Neural progenitor cell (in vitro differentiated cells): ENCODE measurements around the gene PBXIP1. TPM values are rescaled to one million over a fixed set of nuclear protein-coding genes. Genes with fewer than 3 reads are reported as not detected.

Experiments
- DNase-seq: peaks from one replicate; pipeline ENCODE4 v3.0.0-alpha.2; 2016; ENCODE audit warnings: low spot score
- H2AFZ ChIP-seq: fragments of 200-600 bp; sonication (generic); replicated peaks from 2 replicates; pipeline ENCODE4 v1.6.1; 2016; ENCODE audit warnings: antibody characterized with exemption
- H3F3A ChIP-seq: fragments of 200-600 bp; sonication (generic); 2 replicates; pipeline ENCODE4 v1.6.1; 2016; ENCODE audit warnings: antibody characterized with exemption, low read depth
- H3K27ac ChIP-seq: fragments of 200-600 bp; sonication (generic); 2 replicates; pipeline ENCODE4 v1.5.1; 2016; ENCODE audit warnings: mild to moderate bottlenecking
- H3K27me3 ChIP-seq: fragments of 200-600 bp; sonication (generic); 2 replicates; pipeline ENCODE4 v1.6.1; 2016; ENCODE audit warnings: mild to moderate bottlenecking, moderate library complexity
- H3K36me3 ChIP-seq: fragments of 200-600 bp; sonication (generic); 2 replicates; pipeline ENCODE4 v1.5.1; 2016
- H3K4me1 ChIP-seq: fragments of 200-600 bp; sonication (generic); 2 replicates; pipeline ENCODE4 v1.6.1; 2016; ENCODE audit warnings: mixed run types
- H3K4me2 ChIP-seq: fragments of 200-600 bp; sonication (generic); 2 replicates; pipeline ENCODE4 v1.6.1; 2016
- H3K4me3 ChIP-seq: fragments of 200-600 bp; sonication (generic); 2 replicates; pipeline ENCODE4 v1.5.1; 2016
- H3K79me2 ChIP-seq: fragments of 200-600 bp; sonication (generic); 2 replicates; pipeline ENCODE4 v1.6.1; 2016; ENCODE audit warnings: low read depth
- H3K9ac ChIP-seq: fragments of 200-600 bp; sonication (generic); 2 replicates; pipeline ENCODE4 v1.6.1; 2016
- H3K9me3 ChIP-seq: fragments of 200-600 bp; sonication (generic); 2 replicates; pipeline ENCODE4 v1.5.1; 2016; ENCODE audit warnings: low read depth
- H4K20me1 ChIP-seq: fragments of 200-600 bp; sonication (generic); 2 replicates; pipeline ENCODE4 v1.6.1; 2016; ENCODE audit warnings: low read depth
- H3K27ac Mint-ChIP-seq: 3 replicates; pipeline ENCODE4 v1.8.0; 2021; ENCODE audit warnings: mixed read lengths
- H3K27me3 Mint-ChIP-seq: 2 replicates; pipeline ENCODE4 v1.8.0; 2022; ENCODE audit warnings: low read depth, mild to moderate bottlenecking, inconsistent platforms, moderate library complexity, mixed read lengths; ENCODE audit not compliant: insufficient read depth
- H3K36me3 Mint-ChIP-seq: 3 replicates; pipeline ENCODE4 v1.8.0; 2021; ENCODE audit warnings: mixed read lengths
- H3K4me1 Mint-ChIP-seq: 3 replicates; pipeline ENCODE4 v1.8.0; 2021; ENCODE audit warnings: mixed read lengths
- H3K4me3 Mint-ChIP-seq: 3 replicates; pipeline ENCODE4 v1.8.0; 2021; ENCODE audit warnings: mild to moderate bottlenecking, moderate library complexity, mixed read lengths
- H3K9me3 Mint-ChIP-seq: 3 replicates; pipeline ENCODE4 v1.8.0; 2020; ENCODE audit warnings: mixed read lengths
- CTCF ChIP-seq: fragments of 200-600 bp; sonication (generic); IDR thresholded peaks from 2 replicates; pipeline ENCODE4 v1.5.1; 2017; ENCODE audit warnings: antibody characterized with exemption, mild to moderate bottlenecking
- EZH2 ChIP-seq: fragments of 200-600 bp; sonication (generic); IDR thresholded peaks from 2 replicates; pipeline ENCODE4 v1.6.1; 2017; ENCODE audit warnings: antibody characterized with exemption, mild to moderate bottlenecking, moderate library complexity
- EZH2phosphoT487 ChIP-seq: fragments of 200-600 bp; sonication (generic); IDR thresholded peaks from 2 replicates; pipeline ENCODE4 v1.6.1; 2017; ENCODE audit warnings: antibody characterized with exemption
- total RNA-seq: library from RNA; depleted of rRNA; stranded (reverse); fragments of >200 nt; gene quantifications from 2 replicates; pipeline ENCODE4 v1.2.3, GENCODE V29; 2015; ENCODE audit warnings: low replicate concordance

PBXIP1 gene
- total RNA-seq, 1 donor from 2014 or later, result 21.4 TPM

- H3K9me3 Mint-ChIP-seq, result no peaks in the 10 kb centered on the region
- H3K27ac Mint-ChIP-seq, result no peak overlapping the region
- Histone ChIP-seq H3K4me2 (no peak overlapping the region), H3K4me3 (no peak overlapping the region), H3K4me1 (no peaks in the 10 kb centered on the region), H3K27ac (no peak overlapping the region), H4K20me1 (no peaks in the 10 kb centered on the region), H3F3A (no peaks in the 10 kb centered on the region), H3K27me3 (no peaks in the 10 kb centered on the region), H3K36me3 (no peaks in the 10 kb centered on the region), H2AFZ (no peak overlapping the region), H3K9ac (no peak overlapping the region), H3K79me2 (no peaks in the 10 kb centered on the region), H3K9me3 (no peaks in the 10 kb centered on the region)
- DNase-seq, result no peak
- TF ChIP-seq EZH2phosphoT487, result no peak
- no peak for TF ChIP-seq EZH2
- TF ChIP-seq CTCF, result no peak
- H3K4me3 Mint-ChIP-seq, result no peak overlapping the region
- H3K27me3 Mint-ChIP-seq, result no peaks in the 10 kb centered on the region
- H3K4me1 Mint-ChIP-seq, result no peaks in the 10 kb centered on the region
- peaks cover 26% of the 10 kb centered on the region for H3K36me3 Mint-ChIP-seq
Observed at GRCh38 chr1:154925335-154926170, 30.3 kb downstream of the PBXIP1 start.

- Histone ChIP-seq H3K4me3 (no peak overlapping the region), H3F3A (no peaks in the 10 kb centered on the region), H3K79me2 (no peaks in the 10 kb centered on the region), H3K4me2 (no peak overlapping the region), H3K36me3 (no peaks in the 10 kb centered on the region), H4K20me1 (no peaks in the 10 kb centered on the region), H3K27ac (no peak overlapping the region), H2AFZ (no peak overlapping the region), H3K9ac (no peak overlapping the region), H3K27me3 (no peaks in the 10 kb centered on the region), H3K9me3 (no peaks in the 10 kb centered on the region), H3K4me1 (no peaks in the 10 kb centered on the region)
- Mint-ChIP-seq H3K9me3 (no peaks in the 10 kb centered on the region), H3K4me3 (no peak overlapping the region), H3K4me1 (no peaks in the 10 kb centered on the region), H3K27ac (no peak overlapping the region), H3K36me3 (peaks cover 26% of the 10 kb centered on the region), H3K27me3 (no peaks in the 10 kb centered on the region)
- TF ChIP-seq EZH2phosphoT487 (no peak), CTCF (no peak), EZH2 (no peak)
- DNase-seq, result no peak
Observed at GRCh38 chr1:154923695-154924094, 32.2 kb downstream of the PBXIP1 start.

GRCh38 chr1:154913273-154913672, 42.6 kb downstream of the PBXIP1 start:
- no peaks in the 10 kb centered on the region for H3F3A ChIP-seq
- no peak overlapping the region for H3K9ac ChIP-seq
- no peaks in the 10 kb centered on the region for H3K36me3 ChIP-seq
- H3K36me3 Mint-ChIP-seq, result peaks cover 10% of the 10 kb centered on the region
- H3K27me3 ChIP-seq, result no peaks in the 10 kb centered on the region
- H3K79me2 ChIP-seq, result no peaks in the 10 kb centered on the region
- no peaks in the 10 kb centered on the region for H3K9me3 ChIP-seq
- no peaks in the 10 kb centered on the region for H3K4me1 ChIP-seq
- H3K27me3 Mint-ChIP-seq, result peaks cover 10% of the 10 kb centered on the region
- no peak overlapping the region for H2AFZ ChIP-seq
- peaks cover 11% of the 10 kb centered on the region for H3K9me3 Mint-ChIP-seq
- no peak overlapping the region for H3K27ac Mint-ChIP-seq
- H4K20me1 ChIP-seq, result no peaks in the 10 kb centered on the region
- H3K27ac ChIP-seq, result no peak overlapping the region
- H3K4me2 ChIP-seq, result no peak overlapping the region
- no peaks in the 10 kb centered on the region for H3K4me1 Mint-ChIP-seq
- no peak for DNase-seq
- H3K4me3 Mint-ChIP-seq, result no peak overlapping the region
- H3K4me3 ChIP-seq, result no peak overlapping the region
- no peak for TF ChIP-seq EZH2phosphoT487
- no peak for TF ChIP-seq CTCF
